ENCODE results near the gene DET1. TPM values are rescaled to one million over a fixed set of nuclear protein-coding genes. Genes with fewer than 3 reads are reported as not detected.
A peak's percentile ranks its signal among the peaks of the same experiment; 100 is the strongest.

Gene DET1
- total and polyA plus RNA-seq, 2 of the 13 experiments (the other 11 are each of a cell fraction or from before 2014, with no cell fraction given) = 2.2 to 4.2 TPM

DNA sequence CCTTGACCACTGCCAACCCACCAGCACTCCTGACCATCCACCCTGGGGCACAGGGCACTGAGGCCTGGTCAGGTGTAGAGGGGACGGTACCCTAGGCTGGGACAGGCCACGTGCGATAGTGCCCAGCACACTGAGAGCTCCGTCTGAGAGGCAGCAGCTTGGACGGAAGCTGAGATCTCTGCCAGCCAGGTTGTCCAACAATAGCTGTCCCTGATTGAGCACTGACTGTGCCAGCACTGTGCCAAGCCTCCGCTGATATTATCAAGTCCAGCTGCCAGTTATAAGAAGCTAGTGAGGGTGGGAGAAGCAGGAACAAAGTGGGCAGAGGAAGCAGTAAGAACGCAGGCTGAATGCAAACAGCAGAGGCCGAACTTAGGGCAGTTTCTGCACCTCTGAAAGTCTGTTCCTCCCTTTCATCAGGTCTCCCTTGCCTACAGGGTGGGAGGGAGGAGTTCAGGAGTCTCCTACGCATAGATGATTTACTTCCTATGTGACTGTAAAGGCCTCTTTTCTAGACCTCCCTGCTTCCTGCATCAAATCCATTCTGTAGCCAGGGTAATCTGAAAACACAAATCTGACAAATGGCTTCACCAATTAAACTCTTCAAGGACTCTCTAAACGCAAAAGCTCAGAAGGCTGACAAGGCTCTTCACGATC lies 49.2 kb downstream of the DET1 start:
- BruUV-seq (replicated peaks) = no TSS peak
- in situ Hi-C loops (cut with HindIII; ENCODE audit: extremely low pct_ligation_motif_present, low pct_unique_long_range_greater_than_20kb) = no loop called here
- Histone ChIP-seq H4K20me1 (ENCODE audit: insufficient read depth, low read length) (no peaks in the 10 kb centered on the region), H3K79me2 (ENCODE audit: insufficient read depth, low read length) (no peaks in the 10 kb centered on the region), H3K9me3 (ENCODE audit: low read length) (no peaks in the 10 kb centered on the region), H3K36me3 (replicated peaks in 1 of 2; ENCODE audit: control insufficient read depth in 1 of 2, insufficient read depth in 2 of 2, low read length in 2 of 2) (no peaks in the 10 kb centered on the region), H3K4me3 (replicated peaks in 1 of 3; ENCODE audit: insufficient read depth in 1 of 3, low read depth in 2 of 3, low read length in 3 of 3) (no peak overlapping the region), H3K4me2 (ENCODE audit: low read depth, low read length) (no peak overlapping the region), H2AFZ (ENCODE audit: low read length) (no peak overlapping the region), H3K27me3 (ENCODE audit: control insufficient read depth in 1 of 2, insufficient read depth in 2 of 2, low read length in 2 of 2) (no peaks in the 10 kb centered on the region), H3K27ac (ENCODE audit: extremely low read length, insufficient read depth, low read length) (no peak overlapping the region), H3K4me1 (ENCODE audit: insufficient read depth, low read length) (peaks cover 16% of the 10 kb centered on the region), H3K9ac (ENCODE audit: insufficient read depth, low read depth, low read length) (no peak overlapping the region)
- FAIRE-seq (no peak), ATAC-seq (peak; percentile 27; the same call in 2 of the 3 replicates), DNase-seq (ENCODE audit: low spot score) (no peak)
- ChIA-PET POLR2A (interaction anchor here (0.7 kb wide), 1 partner anchor 33 kb away, joined by 3 read pairs; no protein-coding TSS in a partner anchor), CTCF (ENCODE audit: low intra/inter-chr PET ratio, low total read pairs) (no interaction called here)
- 75% methylated on average over 11 of the region's 11 CpGs for WGBS (ENCODE audit: low lambda C conversion rate)
- intact Hi-C loops (cut with micrococcal nuclease; ENCODE audit: unreplicated experiment) = no loop called here
- TF ChIP-seq HNRNPK (IDR thresholded peaks at IDR 0.05; ENCODE audit: low read depth, low read length, poor library complexity, severe bottlenecking) = no peak
- TF ChIP-seq MED8 (CRISPR knock-in tag; IDR thresholded peaks at IDR 0.05; ENCODE audit: insufficient replicate concordance) = no peak
- no peak for TF ChIP-seq ZNF124 (CRISPR knock-in tag; IDR thresholded peaks at IDR 0.05)
- TF ChIP-seq, protein P1, sequence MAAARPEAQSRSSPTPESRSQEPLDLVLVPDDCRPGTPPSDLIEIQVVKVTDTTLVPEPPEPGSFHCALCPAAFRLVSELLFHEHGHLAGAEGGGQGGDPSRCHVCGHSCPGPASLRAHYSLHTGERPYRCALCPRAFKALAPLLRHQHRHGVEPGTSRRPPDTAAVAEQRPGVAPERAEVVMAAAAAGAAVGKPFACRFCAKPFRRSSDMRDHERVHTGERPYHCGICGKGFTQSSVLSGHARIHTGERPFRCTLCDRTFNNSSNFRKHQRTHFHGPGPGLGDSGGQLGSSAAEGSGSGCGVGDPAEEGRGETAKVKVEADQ (CRISPR knock-in tag; IDR thresholded peaks at IDR 0.05; ENCODE audit: borderline replicate concordance) = no peak
- no peak for TF ChIP-seq RBAK (CRISPR knock-in tag; IDR thresholded peaks at IDR 0.05)
- no peak for TF ChIP-seq KLF12 (CRISPR knock-in tag; IDR thresholded peaks at IDR 0.05; ENCODE audit: borderline replicate concordance)
- no peak for TF ChIP-seq ZNF484 (CRISPR knock-in tag; IDR thresholded peaks at IDR 0.05; ENCODE audit: borderline replicate concordance, low read depth)
- no peak for TF ChIP-seq ZNF282 (IDR thresholded peaks at IDR 0.05; ENCODE audit: partially characterized antibody)
- TF ChIP-seq ZNF577 (CRISPR knock-in tag; IDR thresholded peaks at IDR 0.05; ENCODE audit: borderline replicate concordance, low read depth) = no peak
- no peak for TF ChIP-seq TARDBP (CRISPR knock-in tag; IDR thresholded peaks at IDR 0.05)
- TF ChIP-seq, protein P2, sequence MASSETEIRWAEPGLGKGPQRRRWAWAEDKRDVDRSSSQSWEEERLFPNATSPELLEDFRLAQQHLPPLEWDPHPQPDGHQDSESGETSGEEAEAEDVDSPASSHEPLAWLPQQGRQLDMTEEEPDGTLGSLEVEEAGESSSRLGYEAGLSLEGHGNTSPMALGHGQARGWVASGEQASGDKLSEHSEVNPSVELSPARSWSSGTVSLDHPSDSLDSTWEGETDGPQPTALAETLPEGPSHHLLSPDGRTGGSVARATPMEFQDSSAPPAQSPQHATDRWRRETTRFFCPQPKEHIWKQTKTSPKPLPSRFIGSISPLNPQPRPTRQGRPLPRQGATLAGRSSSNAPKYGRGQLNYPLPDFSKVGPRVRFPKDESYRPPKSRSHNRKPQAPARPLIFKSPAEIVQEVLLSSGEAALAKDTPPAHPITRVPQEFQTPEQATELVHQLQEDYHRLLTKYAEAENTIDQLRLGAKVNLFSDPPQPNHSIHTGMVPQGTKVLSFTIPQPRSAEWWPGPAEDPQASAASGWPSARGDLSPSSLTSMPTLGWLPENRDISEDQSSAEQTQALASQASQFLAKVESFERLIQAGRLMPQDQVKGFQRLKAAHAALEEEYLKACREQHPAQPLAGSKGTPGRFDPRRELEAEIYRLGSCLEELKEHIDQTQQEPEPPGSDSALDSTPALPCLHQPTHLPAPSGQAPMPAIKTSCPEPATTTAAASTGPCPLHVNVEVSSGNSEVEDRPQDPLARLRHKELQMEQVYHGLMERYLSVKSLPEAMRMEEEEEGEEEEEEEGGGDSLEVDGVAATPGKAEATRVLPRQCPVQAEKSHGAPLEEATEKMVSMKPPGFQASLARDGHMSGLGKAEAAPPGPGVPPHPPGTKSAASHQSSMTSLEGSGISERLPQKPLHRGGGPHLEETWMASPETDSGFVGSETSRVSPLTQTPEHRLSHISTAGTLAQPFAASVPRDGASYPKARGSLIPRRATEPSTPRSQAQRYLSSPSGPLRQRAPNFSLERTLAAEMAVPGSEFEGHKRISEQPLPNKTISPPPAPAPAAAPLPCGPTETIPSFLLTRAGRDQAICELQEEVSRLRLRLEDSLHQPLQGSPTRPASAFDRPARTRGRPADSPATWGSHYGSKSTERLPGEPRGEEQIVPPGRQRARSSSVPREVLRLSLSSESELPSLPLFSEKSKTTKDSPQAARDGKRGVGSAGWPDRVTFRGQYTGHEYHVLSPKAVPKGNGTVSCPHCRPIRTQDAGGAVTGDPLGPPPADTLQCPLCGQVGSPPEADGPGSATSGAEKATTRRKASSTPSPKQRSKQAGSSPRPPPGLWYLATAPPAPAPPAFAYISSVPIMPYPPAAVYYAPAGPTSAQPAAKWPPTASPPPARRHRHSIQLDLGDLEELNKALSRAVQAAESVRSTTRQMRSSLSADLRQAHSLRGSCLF (CRISPR knock-in tag; IDR thresholded peaks at IDR 0.05; ENCODE audit: borderline replicate concordance) = no peak
- TF ChIP-seq IRF2 (CRISPR knock-in tag; IDR thresholded peaks at IDR 0.05) = no peak
- no peak for TF ChIP-seq ZFX (CRISPR knock-in tag; IDR thresholded peaks at IDR 0.05; ENCODE audit: low read depth)
- no peak for TF ChIP-seq ZNF180 (CRISPR knock-in tag; IDR thresholded peaks at IDR 0.05; ENCODE audit: borderline replicate concordance, low read depth)
- no peak for TF ChIP-seq ZFP62 (CRISPR knock-in tag; IDR thresholded peaks at IDR 0.05)
- TF ChIP-seq ZBTB8A (CRISPR knock-in tag; IDR thresholded peaks at IDR 0.05; ENCODE audit: borderline replicate concordance, low read depth) = no peak
- TF ChIP-seq ARNT2 (CRISPR knock-in tag; IDR thresholded peaks at IDR 0.05; ENCODE audit: low read depth) = no peak
- TF ChIP-seq, protein P3, sequence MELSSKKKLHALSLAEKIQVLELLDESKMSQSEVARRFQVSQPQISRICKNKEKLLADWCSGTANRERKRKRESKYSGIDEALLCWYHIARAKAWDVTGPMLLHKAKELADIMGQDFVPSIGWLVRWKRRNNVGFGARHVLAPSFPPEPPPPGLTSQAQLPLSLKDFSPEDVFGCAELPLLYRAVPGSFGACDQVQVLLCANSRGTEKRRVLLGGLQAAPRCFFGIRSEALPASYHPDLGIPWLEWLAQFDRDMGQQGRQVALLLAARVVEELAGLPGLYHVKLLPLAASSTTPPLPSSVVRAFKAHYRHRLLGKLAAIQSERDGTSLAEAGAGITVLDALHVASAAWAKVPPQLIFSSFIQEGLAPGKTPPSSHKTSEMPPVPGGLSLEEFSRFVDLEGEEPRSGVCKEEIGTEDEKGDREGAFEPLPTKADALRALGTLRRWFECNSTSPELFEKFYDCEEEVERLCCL (CRISPR knock-in tag; IDR thresholded peaks at IDR 0.05; ENCODE audit: borderline replicate concordance) = no peak
